NCI-H1105 (cell line): ENCODE measurements around the gene SLC36A2.
"Not testable (repeated sequence)": the region's sequence is repeated elsewhere in the genome, so short reads cannot be mapped to it uniquely, and the experiment has no call there.

Source experiments
- DNase-seq: peaks from one replicate; lab custom pipeline; 2025; lab: John Stamatoyannopoulos, UW

SLC36A2 gene

GRCh38 chr5:151326266-151326665, 21.1 kb downstream of the SLC36A2 start:
- no peak for DNase-seq

GRCh38 chr5:151320481-151320880, 26.9 kb downstream of the SLC36A2 start:
- no peak for DNase-seq

GRCh38 chr5:151318850-151319732, 28.3 kb downstream of the SLC36A2 start:
- no peak for DNase-seq

GRCh38 chr5:151317871-151318270, 29.5 kb downstream of the SLC36A2 start:
- no peak for DNase-seq

GRCh38 chr5:151315998-151316597, 31.3 kb downstream of the SLC36A2 start:
- DNase-seq = peak; percentile 16

GRCh38 chr5:151313357-151313756, 34.0 kb downstream of the SLC36A2 start:
- no peak for DNase-seq

GRCh38 chr5:151312756-151313324, 34.5 kb downstream of the SLC36A2 start:
- DNase-seq = no peak

- DNase-seq = no peak
These were observed 36.4 kb downstream of the SLC36A2 start for GRCh38 chr5:151310932-151311331.

- DNase-seq = not testable (repeated sequence)
These were observed 37.5 kb downstream of the SLC36A2 start for GRCh38 chr5:151309821-151310220.

GRCh38 chr5:151309266-151309665, 38.1 kb downstream of the SLC36A2 start:
- DNase-seq = not testable (repeated sequence)

- DNase-seq = no peak
These were observed 43.7 kb downstream of the SLC36A2 start, which contains the start of gene SLC36A3 for GRCh38 chr5:151303666-151304065. TSS of gene SLC36A3 (minus strand) at chr5:151303766. CDS start at chr5:151303354, 412 bp downstream.

GRCh38 chr5:151298063-151298855, 49.1 kb downstream of the SLC36A2 start:
- no peak for DNase-seq

GRCh38 chr5:151296974-151297373, 50.4 kb downstream of the SLC36A2 start:
- DNase-seq = no peak

- DNase-seq = no peak
These were observed 50.9 kb downstream of the SLC36A2 start for GRCh38 chr5:151296478-151296830.

- no peak for DNase-seq
These were observed 51.4 kb downstream of the SLC36A2 start for GRCh38 chr5:151295791-151296477.

- no peak for DNase-seq
These were observed 52.2 kb downstream of the SLC36A2 start for GRCh38 chr5:151295138-151295537.

GRCh38 chr5:151293624-151294023, 53.7 kb downstream of the SLC36A2 start:
- DNase-seq = no peak

GRCh38 chr5:151288180-151288579, 59.2 kb downstream of the SLC36A2 start:
- DNase-seq = no peak

- no peak for DNase-seq
These were observed 61.1 kb downstream of the SLC36A2 start for GRCh38 chr5:151286246-151286645.

- no peak for DNase-seq
These were observed 61.7 kb downstream of the SLC36A2 start for GRCh38 chr5:151285683-151286082.

GRCh38 chr5:151284392-151284967, 62.9 kb downstream of the SLC36A2 start:
- DNase-seq = no peak
